Suprapubic skin (tissue), 4 donors: ENCODE data around the gene GALNT15.

Source experiments
- CTCF ChIP-seq, 2 donors: fragments of 200-600 bp in 1 of 2; fragments of 450-650 bp in 1 of 2; sonication (generic) in 1 of 2; IDR thresholded peaks; one replicate each; pipeline ENCODE4 v1.5.1; 2016 to 2019; ENCODE audit warnings: antibody characterized with exemption in 2 of 2, mild to moderate bottlenecking in 1 of 2, moderate library complexity in 1 of 2
- EP300 ChIP-seq: sonication (generic); formaldehyde crosslinking; IDR thresholded peaks from one replicate; pipeline ENCODE4 v1.6.1; 2017; ENCODE audit warnings: antibody characterized with exemption
- POLR2A ChIP-seq, 2 donors: fragments of 450-650 bp; IDR thresholded peaks; one replicate each; pipeline ENCODE4 v1.6.1; 2017; ENCODE audit warnings: antibody characterized with exemption in 2 of 2, mild to moderate bottlenecking in 2 of 2, moderate library complexity in 2 of 2
- POLR2AphosphoS5 ChIP-seq, 3 donors: sonication (generic); formaldehyde crosslinking; IDR thresholded peaks; one replicate each; pipeline ENCODE4 v1.6.1; 2017; ENCODE audit warnings: antibody characterized with exemption in 3 of 3

- TF ChIP-seq CTCF (IDR thresholded peaks at IDR 0.05) = no peak
- TF ChIP-seq POLR2A (IDR thresholded peaks at IDR 0.05) = no peak
- TF ChIP-seq POLR2AphosphoS5 (IDR thresholded peaks at IDR 0.05) = no peak
- TF ChIP-seq EP300 = no peak
These were observed 80.8 kb downstream of the GALNT15 start for GRCh38 chr3:16255326-16255725.
